H4 (cell line): Measurements from ENCODE around the gene PTPRT. TPM values are rescaled to one million over a fixed set of nuclear protein-coding genes. Genes with fewer than 3 reads are reported as not detected.

Experiments
- DNase-seq: peaks from one replicate; pipeline ENCODE4 v3.0.0-alpha.2; 2015; ENCODE audit warnings: low spot score
- total RNA-seq: library from RNA; depleted of rRNA; stranded (reverse); fragments of >200 nt; shearing (Covaris generic); gene quantifications from 2 replicates; pipeline ENCODE4 v1.2.3, GENCODE V29; 2014

Gene PTPRT
- total RNA-seq, 1 experiment from 2014 or later, result not detected

DNA sequence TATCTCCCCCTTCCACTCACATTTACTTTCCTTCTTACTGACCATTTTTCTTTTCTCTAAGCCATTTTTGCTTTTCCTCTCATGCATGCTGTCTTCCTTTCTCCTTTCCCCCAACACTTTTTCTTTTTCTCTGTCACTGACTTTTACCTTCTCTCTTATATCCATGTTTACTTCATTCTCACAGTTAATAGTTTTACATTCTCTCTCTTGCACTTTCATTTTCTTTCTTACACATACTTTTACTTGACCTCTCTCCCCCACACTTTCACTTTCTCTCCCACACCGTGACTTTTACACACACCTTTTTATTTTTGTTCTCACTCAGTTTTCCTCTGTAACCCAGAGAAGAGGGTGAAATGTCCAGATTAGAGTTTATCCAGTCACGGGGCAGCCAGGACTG is 636.3 kb downstream of the PTPRT start:
- DNase-seq, result no peak

DNA sequence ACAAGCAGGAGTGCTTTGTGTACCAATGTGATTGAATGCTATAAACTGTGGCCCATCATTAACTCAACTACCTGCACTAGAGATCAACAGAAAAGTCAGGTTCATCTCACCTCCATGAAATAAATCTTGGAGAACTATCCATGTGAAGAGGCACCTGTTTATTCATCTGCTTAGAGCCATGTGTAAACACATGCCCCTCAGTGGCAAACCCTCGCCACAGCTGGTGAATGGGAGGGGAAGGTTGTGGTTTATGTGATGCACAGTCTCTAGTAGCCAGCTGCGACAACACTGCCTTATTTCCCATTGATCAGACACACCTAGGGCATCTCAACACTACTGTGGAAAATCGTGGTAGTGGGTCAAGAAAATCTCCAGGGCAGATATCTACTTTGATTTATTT is 640.2 kb downstream of the PTPRT start:
- no peak for DNase-seq

DNA sequence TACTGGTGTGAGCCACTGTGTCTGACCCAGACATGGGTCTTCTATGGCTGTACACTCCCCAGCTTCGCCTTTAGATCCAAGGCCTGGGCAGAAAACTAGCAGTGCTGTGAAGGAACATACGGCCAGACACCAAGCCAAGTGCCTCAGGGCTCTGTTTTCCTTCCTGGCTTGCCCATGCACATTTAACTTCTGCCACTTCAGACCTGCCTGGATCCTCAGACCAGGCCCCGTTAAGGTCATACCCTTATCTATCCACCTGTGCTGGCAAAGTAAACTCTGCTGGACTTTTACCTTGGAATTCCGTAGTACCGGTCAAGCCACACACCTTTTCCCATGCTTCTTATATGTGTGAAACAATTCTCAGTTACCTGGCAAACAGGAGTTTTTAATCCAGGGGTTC is 644.8 kb downstream of the PTPRT start:
- no peak for DNase-seq

DNA sequence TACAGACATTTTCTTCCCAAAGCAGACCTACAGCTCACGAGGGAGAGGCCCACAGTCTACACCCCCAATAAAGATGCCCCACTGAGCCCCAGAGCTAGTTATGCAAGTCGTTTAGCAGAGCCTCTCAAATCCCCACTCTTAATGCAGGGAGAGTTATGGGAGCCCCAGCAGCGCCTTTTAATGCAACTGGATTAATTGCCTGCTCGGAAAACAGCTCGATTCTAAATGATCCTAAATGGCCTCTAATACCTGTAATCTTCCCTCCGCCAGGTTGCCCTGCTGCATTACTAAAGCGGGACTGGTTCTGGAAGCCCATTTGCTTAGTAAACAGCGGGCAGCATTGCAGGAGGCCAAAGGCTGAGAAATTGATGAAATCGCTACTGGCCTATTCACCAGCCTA is 656.9 kb downstream of the PTPRT start:
- DNase-seq, result no peak

DNA sequence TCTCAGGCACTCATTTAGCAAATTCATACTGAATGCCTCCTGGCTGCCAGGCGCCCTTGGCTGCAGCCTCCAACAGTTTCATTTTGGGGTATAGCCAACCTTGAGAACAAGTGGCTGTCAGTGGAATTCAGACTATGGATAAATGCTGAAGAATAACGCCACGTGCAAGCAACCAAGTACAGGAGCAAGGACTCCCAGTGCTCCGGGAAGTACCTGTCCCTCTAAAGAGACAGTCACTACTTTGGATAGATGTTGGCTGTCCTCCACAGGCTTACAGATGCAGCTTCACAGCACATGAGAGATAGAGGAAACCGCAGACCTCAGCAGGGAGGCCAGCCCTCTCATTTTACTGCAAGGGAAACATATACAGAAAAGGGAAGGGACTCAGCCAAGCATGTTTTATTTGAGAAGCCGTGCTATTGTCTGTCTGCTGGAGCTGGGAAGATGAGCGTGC is 658.2 kb downstream of the PTPRT start:
- no peak for DNase-seq

DNA sequence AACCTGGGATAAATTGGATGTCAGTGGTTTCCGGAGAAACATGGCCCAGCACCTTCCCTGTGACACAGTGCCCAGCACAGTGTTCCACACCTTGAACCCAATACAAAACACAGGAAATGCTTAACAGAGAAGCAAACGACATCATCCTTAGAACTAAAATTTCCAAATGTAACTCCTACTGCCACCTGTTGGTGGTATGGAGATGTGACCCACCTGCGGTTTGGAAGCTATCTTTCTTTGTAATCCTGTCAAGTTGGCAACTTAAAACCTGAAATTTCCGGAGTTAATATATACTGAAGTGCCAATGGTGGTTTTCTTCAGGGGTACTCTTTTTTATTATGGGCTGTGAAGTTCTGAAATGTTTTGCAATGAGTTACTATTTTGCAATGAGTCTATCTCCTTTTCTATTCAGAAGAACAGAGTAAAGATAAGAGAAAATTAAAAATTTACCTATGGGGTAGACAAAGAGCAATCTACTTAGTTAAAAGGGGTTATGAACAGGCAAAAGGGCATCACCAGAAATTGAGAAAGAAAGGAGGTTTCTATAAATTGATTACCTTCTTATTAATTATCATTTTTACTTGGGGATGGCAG is 658.8 kb downstream of the PTPRT start:
- DNase-seq, result no peak

DNA sequence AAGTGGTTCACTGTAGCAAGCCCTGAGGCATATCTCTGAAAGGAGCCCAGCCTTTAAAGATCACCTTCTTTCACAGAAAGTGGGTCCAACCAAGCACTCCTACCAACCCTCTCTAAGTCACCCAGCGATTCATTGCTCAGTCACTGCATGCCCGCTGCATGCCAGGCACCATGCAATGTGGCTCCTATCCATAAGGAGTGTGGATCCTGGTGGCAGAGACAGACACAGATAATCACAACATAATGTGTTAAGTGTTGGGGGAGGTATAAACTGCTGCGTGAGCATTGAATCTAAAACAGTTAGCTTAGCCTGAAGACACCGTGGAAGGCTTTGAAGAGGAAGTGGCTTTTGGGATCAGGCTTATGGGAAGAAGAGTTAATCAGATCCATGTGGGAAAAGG is 659.5 kb downstream of the PTPRT start:
- DNase-seq, result no peak

DNA sequence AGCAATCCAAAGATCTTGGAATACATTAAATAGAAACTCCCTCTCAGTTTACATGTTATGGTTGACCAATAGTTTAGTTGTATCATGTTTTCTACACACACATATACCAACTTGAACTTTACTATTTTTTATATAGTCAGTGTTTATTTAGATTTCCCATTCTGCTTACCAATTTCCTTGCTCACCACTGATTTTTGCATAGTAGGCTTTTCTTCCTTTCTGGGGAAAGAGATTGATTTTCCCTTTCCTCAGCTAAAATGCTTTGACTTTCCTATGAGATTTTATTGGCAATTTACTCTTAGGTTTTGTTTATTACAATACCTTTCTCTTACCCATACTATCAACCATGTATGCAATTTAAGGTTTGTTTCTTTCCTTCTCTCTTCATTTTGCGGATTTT is 665.6 kb downstream of the PTPRT start:
- no peak for DNase-seq

DNA sequence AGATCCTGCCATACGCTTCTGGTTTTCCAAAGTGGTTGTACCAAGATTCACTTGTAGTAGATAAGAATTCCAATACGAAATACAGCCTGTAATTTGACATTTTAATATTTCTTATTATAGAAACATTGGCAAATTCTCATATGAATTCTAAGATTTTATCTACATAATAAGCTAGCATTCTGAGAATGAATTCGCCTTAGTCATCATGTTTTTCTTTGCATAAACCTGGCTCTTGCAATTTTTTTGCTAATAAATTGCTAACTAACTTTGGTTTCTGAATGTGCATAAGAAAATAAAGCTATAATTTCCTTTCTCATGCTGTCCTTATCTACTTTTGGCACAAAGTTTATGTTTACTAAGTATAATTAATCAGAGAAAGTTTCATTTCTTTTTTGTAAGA is 673.0 kb downstream of the PTPRT start:
- no peak for DNase-seq

DNA sequence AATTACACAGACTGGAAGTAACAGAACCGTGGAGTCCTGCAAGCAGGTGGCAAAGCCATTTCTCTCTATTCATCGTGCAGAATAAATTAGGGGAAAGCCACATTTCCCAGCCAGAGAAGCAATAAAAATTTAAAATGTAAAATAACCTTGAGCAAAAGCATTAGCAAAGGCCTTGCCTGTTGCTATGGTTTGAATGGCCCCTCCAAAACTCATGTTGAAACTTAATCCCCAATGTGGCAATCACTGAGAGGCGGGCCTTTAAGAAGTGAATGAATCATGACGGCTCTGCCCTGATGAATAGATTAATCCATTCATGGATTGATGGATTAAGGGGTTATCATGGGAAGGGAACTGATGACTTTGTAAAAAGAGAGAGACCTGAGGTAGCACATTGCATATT is 679.0 kb downstream of the PTPRT start:
- no peak for DNase-seq

DNA sequence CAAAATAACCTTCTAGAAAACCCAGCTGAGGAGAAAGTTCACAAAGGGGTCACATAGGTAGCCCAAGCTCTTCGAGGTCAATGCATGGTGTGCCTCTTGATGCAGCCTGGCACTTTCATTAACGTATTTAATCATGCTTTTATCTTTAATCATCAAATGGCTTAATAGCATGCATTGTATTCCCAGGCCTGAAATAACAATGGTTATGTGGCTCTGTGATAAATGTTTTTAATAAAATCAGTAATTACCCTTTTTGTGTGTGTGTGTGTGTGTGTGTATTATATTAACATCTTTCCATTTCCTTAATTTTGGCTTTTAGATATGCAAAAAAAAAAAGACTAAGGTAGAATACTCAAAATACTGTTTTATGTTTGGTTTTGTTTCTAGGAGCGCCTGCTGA is 681.8 kb downstream of the PTPRT start:
- DNase-seq, result no peak

DNA sequence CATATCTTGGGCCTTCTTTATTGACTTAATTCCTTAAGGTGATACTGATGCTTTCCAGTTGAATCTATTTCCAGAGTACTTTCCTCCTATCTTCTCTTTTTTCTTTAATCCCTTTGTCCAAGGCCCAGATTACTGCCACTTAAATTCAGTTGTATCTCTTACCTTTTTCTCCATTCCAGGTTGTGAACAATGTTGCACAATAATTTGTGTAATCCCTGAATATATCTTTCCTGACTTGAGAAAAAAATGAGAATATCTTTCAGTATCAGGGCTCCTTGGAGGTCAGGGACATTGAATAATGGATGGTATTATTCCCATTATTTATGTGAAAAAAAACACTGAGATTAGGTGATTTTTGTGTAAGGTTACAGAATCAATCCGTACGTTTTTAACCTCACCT is 683.3 kb downstream of the PTPRT start:
- no peak for DNase-seq

DNA sequence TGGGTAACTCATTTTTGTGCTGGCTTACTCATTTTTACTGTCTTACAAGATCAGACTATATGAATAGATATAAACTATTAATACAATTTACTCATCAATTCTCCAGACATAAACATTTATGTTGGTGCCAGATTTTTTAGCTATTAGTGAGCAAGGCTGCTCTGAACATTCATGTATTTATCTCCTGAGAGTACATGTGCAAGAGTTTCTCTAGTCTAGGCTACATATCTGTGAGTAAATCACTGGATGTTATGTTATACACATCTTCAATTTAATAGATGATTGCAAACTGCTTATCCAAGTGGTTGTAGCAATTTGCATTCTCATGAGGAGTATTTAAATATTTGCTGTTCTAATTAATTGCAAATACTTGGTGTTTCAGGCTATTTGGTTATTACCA is 687.1 kb downstream of the PTPRT start:
- no peak for DNase-seq

DNA sequence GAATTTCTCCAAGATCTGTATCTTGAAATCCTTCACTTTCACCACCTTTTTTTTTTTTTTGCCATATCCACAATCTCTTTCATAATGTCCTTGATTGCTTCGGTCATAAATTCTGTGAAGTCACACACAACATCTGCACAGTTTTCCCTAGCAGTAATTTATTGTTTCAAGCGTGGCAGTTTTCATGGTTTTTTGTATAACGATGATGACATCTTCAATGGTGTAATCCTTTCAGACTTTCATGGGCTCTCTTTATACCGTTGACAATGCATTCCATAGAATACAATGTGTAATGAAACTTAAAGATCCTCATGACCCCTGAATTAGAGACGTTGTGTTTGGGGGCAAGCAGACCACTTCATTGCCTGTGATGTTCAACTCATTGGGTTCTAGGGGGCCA is 693.1 kb downstream of the PTPRT start:
- no peak for DNase-seq

DNA sequence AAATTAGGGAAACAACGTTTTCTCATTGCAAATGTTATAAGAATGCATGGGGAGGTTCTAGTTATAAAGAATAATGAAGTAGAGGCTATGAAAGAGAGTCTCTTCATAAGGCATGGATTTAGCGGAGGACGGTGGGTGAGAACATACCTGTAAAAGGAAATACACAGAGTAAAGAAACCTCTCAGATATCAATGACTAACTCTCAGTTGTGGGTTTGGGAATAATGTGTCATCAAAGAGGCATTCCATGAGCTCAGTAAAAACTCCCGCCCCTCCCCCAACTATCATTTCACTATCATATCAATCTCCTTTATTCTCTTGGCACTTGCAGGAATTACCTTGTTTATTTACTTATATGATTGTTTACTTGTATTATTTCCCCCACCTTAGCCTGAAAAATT is 695.4 kb downstream of the PTPRT start:
- no peak for DNase-seq

DNA sequence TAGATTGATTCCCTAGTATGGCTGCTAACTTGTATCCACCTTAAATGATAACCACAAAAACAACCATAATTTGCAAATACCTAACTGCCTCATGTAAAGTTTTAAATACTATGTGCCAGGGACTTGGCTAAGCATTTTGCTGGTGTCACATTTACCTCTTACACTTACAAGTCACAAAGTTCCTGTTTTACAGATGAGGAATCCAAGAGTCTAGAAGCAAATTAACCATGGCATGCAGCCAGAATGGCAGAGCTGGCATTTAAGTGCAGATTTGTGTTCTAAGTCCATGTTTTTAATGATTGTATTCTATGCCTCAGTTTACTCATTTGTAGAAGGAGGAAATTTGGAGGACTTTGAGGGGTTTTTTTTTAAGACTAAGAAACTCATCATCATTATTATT is 696.7 kb downstream of the PTPRT start:
- DNase-seq, result no peak

DNA sequence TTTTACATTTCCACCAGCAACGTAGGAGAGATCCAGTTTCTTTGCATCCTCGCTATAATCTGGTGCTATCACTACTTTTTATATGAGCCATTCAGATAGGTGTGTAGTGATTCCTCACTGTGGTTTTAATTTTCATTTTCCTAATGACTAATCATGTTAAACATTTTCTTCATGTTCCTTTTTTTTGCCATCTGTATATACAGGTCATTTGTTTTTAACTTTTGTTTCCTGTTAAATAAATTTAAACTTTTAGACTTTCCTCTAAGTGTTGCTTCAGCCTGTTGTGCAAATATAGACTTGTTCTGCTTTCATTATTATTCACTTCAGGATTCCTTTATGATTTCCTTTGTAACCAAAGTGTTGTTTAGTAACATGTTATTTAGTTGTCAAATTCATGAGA is 697.4 kb downstream of the PTPRT start:
- DNase-seq, result no peak

DNA sequence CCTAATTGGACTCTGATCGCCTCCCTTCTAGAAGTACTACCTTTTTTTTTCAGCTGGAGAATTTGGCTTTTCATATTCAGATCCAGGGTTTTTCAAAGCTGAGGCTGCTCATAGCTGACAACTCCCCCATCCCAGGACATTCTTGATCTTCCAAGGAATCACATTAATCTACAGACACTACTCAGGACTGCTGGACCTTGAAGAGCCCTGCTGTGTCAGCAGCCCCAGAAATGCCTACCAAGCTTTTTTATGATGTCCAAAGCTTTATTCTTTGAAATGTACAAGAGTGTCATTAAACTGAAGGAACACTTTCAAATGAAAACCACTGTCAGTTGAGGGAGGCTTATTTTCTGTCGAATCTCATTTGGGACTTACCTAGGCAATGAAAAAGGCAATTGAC is 704.1 kb downstream of the PTPRT start:
- no peak for DNase-seq

DNA sequence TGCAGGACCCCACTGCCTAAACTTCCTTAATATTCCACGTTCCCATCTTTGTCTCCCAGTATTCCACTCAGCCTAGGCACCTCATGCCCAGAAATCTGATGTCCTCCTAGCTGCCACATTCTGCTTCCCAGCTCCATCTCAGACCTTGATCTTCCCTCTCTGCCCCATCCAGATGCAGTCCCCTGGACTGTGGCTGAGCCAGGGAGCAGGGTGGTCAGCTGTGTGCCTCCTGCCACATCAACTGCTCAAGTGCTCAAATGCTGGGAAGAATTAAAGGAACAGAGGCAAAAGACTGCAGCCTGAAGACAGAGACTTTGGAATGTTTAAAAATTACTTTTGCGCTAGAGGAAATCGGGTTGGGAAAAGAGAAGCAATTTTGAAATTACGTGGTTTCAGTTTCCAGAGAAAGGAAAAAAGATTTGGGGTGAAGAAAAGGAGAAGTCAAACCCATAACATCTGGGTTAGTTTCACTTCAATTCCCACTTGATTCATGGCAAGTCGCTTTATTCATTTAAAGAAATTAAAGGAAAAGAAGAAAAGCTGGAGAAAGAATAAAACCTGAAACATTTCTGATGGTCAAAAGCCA is 704.8 kb downstream of the PTPRT start:
- no peak for DNase-seq

DNA sequence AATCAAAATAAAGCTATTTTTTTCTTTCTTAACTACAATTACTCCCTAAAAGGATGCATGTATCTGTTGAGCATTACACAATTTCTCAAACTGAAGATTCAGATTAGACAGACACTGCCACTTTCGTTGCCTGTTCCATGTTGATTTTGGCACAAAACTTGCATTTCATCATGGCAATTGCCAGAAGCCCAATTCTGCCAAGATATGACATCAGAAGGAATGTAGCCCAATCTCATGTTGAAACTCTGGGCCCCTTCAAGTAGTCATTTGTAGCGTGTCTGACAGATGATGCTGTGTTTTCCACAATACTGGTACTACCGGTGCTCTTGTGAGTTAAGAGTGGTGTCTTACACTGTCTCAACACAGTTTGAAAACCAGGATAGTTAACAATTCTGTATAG is 705.4 kb downstream of the PTPRT start:
- no peak for DNase-seq

DNA sequence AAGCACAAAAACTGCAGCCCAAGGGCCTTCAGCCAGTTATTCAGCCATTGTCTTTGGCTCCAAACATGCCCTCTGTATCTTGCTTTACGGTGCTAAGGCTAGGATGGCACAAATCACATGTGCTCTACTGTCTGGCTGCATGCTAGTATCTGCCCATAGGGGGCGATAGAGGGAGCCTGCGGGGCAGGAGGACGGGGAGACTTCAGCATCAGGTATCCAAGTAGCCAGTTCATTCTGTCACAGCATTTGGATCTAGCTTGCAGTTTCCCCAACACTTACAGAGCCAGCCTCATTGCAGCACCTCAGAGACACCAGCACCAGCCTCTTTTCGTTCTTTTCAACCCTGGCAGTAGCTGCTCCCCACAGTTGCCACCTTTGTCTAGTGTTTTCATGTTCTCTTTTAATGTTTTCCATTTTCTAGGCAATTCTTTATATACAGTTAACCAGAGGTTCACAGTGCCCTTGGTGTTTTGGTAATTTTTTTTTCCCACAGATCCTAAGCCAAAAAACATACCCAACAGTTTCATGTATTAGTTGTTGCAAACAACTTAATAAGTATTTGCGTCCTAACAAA is 705.9 kb downstream of the PTPRT start:
- no peak for DNase-seq

DNA sequence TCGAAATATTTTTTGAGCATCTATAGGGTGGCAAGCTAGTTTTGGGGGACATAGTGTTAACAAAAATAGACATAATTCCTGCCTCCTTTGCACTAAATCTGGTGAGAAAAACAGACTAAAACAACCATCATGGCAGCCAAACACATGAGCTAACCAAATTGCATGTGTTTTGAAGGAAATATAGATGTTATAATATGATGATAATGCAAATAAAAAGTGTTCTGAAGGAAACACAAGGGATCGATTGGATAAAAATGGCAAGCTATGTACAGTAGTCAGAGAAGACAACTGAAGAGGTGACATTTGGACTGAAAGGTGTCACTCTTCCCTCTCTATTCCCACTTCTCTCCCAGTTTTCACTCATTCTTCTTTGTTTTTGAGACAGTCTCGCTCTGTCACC is 706.9 kb downstream of the PTPRT start:
- DNase-seq, result no peak

DNA sequence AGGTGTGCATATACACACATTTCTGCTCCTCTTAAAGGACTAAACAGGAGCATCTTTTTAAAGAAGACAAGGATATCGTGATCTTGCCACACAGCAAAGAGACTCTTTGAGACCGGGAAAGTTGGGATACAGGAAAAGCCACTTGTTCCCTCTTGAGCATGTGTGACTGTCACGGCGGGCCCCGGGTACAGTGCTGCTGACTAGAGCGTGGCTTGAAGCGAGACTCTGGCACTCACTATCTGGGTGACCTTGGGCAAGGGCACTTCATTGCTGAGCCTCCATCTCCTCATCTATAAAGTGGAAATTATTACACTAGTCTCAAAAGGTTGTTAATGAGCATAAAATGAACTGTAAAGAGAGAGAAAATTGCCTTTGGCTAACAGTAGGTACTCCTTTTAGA is 713.9 kb downstream of the PTPRT start:
- DNase-seq, result no peak

DNA sequence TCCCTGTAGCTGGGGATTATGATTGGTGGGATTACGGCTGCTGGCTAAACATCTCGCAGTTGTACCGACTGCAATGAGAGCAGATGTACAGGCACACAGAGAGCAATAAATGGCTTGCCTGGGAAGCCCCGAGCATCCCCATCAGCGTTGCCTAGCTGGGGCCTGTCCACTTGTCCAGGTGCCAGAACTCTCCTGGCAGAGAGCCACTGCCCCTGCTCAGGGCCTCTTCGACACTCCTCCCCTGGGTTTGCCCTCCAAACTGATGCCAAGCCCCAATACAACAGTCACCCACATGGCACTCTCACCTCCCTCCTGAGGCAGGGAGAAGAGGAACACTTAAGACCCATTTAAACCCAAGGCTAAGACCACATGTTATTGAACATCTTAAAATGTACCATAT is 715.1 kb downstream of the PTPRT start:
- no peak for DNase-seq
